ENCODE measurements around the gene ARPC5.
"Not testable (repeated sequence)": the region's sequence is repeated elsewhere in the genome, so short reads cannot be mapped to it uniquely, and the experiment has no call there.

The ARPC5 gene

DNA sequence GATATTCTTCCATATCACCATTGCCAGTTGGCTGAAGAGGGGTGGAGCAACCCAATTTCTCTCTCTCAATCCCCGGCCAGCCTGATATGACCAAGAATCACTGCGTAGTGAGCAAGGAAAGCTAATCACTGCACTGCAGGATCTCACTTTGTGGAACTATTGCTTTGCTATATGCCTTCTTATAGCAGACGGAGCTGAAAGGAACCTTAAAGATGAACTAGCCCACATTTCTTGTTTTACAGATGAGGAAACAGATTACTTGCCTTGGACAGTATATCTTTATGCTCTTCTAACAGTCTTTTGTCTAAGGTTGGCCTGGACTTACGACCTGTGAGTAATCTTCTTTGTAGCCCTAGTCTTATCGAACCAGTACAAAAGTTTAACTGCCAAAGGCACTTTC lies 9.9 kb upstream of the ARPC5 start:
- DNase-seq, result no peak

DNA sequence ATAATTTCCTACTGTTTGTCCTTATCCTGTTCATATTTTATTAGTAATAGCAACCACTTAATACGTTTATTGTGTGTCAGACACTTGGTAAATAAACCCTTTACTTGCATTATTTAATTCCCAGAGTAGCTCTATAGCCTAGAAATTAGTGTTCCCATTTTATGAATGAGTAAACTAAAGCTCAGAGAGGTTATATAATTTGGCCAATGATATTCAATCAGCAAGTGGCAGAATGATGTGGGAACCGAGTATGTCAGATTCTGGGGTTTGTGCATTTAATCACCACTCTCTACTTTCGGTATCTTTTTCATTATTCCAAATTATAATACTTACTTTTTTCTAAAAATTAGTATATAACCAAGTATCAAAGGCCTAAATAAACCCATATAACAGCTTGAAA lies 6.6 kb upstream of the ARPC5 start:
- DNase-seq, result no peak

DNA sequence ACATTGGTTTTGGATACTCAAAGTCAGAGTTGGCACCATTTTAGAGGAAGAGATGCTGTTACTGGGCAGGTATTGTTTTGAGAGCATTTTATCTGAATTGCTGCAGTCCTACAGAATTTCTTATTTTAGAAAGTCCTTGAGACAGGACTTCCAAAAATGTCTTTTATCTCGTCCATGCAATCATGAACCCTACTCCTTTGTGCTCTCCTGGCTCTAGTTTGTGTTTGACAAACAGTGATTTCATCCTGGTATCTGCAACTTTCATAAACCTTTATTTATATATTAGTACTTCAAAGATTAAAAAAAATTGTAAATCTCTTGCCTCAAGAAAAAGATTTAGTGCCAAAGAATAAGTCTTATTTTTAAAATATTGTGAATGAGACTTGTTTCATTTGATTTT lies 4.6 kb upstream of the ARPC5 start:
- no peak for DNase-seq

DNA sequence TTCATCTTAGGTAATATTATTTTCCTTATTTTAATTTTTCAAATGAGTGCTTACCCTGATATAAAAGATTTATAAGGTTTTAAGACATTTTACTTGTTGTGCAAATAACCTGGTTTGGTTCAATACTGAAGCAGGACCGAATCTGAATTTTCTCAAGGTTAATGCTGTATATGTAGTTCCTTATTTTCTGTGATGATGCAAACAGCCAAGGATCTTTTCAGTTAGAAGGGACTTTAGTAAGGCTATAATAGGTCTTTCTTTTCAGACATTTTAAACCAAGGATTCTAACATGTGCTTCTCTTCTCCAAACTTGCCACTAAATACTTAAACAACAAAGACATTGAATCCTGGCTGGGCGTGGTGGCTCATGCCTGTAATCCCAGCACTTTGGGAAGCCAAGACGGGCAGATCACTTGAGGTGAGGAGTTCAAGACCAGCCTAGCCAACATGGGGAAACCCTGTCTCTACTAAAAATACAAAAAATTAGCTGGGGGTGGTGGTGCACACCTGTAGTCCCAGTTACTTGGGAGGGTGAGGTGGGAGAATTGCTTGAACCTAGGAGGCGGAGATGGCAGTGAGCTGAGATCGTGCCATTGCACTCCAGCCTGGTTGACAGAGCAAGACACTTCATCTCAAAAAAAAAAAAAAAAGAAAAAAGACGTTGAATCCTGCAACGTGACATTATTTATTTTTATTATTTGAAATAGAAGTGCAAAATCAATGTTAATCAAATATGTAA lies 3.2 kb upstream of the ARPC5 start:
- no peak for DNase-seq

DNA sequence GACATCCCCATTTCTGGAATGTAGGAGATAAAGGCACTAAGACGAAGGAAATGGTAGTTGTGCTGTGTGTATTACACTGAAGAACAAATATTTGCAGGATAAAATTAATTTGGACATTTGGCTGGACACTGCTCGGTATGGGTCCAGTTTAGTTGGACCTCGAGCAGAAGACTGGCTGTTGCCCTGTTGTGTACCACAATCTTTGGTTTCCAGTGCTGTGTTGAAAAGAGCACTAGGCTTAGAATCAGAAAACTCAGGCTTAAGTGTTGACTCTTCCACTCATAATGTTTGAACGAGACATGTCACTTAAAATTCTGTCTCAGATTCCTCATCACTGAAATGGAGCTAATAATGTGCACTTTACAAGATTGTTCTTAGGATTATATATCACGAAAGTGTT lies 1.2 kb upstream of the ARPC5 start:
- DNase-seq, result no peak

DNA sequence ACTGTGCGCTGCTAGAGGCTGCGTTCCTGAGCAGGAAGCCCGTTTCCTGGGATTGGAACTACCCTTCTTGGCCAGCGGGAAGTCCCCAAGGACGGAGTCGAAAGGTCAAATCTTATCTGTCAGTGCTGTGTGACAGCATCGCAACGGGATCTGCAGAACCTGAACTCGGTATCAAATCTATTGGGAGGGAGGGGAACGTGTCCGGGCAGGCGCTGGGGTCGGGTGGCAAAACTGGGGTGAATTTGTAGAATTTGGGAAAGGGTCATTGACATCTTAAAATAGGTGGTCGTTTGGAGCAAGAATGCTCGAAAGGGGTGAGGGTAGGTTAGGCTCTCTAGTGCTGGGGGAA lies 725 bp upstream of the ARPC5 start:
- DNase-seq, result no peak

DNA sequence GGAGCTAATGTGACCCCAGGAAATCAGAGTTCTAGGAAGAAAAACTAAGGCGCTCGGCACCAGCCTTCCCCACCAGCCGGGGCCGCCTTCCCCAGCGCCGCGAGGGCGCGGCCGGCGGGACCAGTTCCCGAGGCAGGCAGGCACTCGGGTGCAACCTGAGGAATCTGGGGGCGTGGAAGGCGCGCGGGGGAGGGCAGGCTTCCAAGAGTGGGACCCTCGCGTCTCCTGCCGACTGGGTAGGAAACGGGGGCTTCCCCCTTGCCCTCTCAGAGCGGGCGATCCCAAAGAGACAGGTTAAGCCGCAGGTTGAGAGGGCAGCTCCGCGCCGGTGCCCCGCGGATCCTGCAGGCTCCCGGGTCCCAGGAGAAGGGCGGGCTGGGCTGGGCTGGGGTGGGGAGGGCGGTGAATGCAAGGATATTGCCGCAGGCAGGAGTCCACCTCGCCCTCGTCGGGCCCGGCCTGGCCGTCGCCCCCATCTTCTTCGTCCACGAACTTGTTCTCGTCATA lies 431 bp downstream of the ARPC5 start:
- peak; percentile 27 to 29 for DNase-seq

DNA sequence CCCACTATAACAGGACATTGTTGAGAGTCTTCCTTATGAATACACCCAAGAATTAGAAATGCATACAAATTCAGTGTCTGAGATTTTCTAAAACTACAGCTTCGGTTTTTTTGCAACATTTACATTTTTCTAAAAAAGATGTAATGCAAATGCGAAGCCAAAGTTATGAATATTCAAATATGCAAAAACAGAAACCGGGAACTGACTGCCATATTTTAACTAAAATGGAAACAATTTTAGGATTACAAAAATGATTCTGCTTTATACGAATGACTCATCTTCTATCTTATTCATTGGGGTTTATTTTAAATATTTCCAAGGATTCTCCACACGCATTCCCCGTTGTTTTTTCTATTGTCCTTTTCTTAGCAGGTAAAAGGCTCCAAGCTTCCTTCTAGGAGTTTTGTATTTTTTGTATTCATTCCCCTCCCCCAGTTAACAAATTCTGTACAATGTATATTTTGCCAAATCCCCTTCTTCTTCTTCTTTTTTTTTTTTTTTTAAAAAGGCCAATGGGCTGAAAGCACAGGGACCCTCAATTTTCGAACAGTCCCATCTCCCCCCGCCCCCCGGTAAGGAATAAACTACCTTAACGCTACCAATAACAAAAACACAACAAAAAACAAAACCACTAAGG lies 1.0 kb downstream of the ARPC5 start:
- DNase-seq, result no peak

GRCh38 chr1:183633676-183634343 lies 1.8 kb downstream of the ARPC5 start:
- peak; percentile 22 to 39 for DNase-seq

DNA sequence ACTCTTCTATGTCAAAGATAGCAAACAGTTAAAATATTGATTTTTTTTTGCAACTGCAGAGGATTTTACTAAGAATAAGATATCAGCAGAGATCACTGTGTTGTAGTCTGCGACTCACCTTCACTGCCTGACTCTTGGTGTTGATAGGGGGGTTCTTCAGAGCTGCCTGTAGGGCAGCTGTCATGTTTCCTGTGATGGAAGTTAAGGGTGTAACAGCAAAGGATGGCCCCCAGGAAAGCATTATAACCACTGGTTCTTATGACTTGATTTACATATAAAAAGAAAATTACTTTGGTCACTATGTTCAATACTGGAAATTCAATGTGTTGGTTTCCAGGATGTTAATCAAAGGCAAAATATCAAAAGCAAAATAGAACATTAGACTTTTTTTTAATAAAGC lies 2.6 kb downstream of the ARPC5 start:
- no peak for DNase-seq

DNA sequence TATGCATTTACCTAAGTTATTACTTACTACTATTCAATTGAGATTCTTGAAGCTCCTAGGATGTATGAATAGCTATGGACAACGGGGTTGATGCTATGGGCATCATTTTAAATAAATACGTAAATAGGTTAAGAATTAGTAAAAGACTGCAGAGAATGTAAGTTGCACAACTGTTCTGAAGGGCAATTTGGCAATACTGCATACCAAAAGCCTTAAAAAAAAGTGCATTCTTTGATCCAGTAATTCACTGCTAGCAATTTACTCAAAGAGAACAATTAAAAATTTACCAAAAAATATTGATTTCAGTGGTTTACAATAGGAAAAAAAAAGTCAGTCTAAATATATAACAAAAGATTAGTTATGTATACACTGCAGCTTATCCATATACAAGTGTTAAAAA lies 3.5 kb downstream of the ARPC5 start:
- DNase-seq, result no peak

DNA sequence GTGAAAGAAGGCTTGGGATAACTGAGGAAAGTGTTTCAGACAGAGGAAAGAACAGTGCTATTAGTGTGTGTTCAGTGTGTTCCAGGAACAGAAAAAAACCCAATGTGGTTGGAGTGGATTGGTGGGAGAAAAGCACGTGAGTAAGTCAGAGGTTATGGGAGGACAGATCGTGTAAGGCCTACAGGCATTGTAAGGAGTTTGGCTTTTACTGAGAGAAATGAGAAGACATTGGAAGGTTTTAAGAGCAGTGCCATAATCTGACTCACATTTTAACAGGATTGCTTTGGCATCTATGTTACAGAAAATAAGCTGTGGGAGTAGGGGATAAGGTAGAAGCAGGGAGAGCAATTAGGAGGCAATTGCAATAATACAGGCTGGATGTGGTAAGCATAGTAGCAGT lies 4.8 kb downstream of the ARPC5 start:
- DNase-seq, result no peak

DNA sequence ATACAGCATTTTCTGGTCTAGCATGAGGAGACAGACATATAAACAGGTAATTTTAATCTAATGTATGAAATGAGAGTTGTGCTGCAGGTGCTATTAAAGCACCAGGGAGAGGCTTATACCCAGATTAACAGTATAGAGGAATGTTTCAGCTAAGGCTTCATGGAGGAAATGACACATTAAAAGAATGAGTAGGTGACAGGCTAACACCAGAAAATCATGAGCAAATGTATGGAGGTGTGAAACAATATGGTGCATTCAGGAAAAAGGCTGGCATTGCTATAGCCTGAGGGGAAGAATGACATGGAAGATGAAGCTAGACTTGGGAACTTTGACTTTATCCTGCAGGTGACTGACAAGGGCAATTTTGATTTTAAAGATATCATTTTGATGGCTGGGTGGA lies 7.0 kb downstream of the ARPC5 start:
- no peak for DNase-seq

DNA sequence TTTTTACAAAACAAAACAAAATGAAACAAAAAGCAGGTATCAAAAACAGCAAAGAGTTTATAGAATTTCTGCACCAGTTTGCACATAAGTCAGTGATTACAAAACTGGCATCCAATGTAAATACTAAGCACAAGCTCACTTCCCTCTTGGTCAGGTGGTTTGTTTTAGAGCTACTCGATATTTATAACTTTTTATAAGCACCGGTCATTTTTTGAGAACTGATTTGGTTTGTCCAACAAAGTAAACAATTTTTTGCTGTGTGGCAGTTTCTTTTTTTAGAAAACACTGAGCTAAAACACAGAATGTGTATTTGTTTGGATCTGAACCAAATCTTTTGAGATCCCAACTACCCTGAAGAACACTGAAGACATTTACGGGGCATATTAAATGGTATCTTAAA lies 9.3 kb downstream of the ARPC5 start:
- DNase-seq, result not testable (repeated sequence)

GRCh38 chr1:183622884-183623785 lies 12.4 kb downstream of the ARPC5 start:
- peak; percentile 37 to 51 for DNase-seq

GRCh38 chr1:183622013-183622412 lies 13.6 kb downstream of the ARPC5 start:
- no peak for DNase-seq

- DNase-seq, result no peak
Observed at GRCh38 chr1:183620311-183620710, 15.3 kb downstream of the ARPC5 start.

DNA sequence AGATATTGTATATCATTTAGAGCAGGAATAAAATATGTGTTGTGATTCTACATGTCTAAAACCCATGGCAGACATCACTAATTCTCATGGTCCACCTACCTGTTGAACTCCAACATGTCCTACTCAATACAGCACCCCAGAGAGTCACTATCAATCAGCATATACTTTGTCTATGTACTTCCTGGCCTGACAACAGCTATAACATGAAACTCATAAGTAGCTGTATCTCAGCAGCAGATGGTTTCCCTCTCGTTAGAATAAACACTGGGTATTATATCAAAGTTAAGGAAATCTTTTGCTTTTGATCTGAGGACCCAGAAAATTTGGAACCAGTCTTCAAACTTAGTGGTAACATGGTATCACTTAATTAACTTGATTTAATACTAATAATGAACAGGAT lies 15.8 kb downstream of the ARPC5 start:
- DNase-seq, result no peak

- DNase-seq, result not testable (repeated sequence)
Observed at GRCh38 chr1:183618202-183618601, 17.4 kb downstream of the ARPC5 start.

- DNase-seq, result not testable (repeated sequence)
Observed at GRCh38 chr1:183612975-183613374, 22.6 kb downstream of the ARPC5 start.

DNA sequence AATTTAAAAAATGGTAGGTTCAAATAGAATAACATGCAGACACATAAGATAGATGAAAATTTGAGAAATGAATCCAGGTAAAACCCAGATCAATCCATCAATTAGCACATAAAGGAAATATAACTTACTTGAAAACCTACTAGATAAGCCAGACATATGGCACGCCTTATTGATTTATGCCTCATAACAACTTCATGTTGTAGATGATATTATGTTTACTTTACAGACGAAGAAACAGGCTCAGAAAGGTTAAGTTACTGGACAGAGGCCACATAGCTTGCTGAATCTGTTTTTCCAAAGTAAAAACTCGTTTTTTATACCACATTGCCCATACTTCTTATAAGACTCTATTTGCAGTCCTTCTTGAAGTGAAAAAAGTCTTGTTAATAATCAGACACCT lies 23.2 kb downstream of the ARPC5 start:
- no peak for DNase-seq

DNA sequence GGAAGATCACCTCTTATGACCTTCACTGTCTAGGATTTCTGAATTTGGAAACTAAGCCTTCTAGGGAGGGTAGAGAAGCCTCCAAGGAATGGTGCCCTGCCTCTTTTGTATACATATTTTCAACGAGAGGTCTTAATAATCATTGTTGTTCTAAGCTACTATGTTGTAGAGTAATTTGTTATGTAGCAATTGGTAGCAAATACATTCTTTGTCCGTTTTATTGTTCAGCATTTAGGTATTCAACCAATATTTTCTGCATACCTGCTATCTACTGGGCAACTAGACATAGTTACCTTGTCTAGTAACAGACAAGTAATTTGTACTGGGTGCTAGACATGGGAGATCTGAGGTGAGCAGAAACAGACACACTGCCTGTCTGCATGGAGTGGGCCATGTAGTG lies 24.6 kb downstream of the ARPC5 start:
- DNase-seq, result no peak
